ENCODE measurements around the gene PLD2. TPM values are rescaled to one million over a fixed set of nuclear protein-coding genes. Genes with fewer than 3 reads are reported as not detected.
"Not testable (repeated sequence)": the region's sequence is repeated elsewhere in the genome, so short reads cannot be mapped to it uniquely, and the experiment has no call there.

The PLD2 gene
- total RNA-seq, 2 donors from 2014 or later: 25.7 to 41.5 TPM

- DNase-seq (no peak), ATAC-seq (no peak)
- no peaks in the 10 kb centered on the region for H3K9me3 ChIP-seq
- H3K36me3 ChIP-seq (replicated peaks in 1 of 2; ENCODE audit: insufficient read depth in 1 of 2, low read depth in 2 of 2): peaks cover 0 to 2% of the 10 kb centered on the region in 2 donors
- intact Hi-C loops (cut with DNase I): no loop called here
- 76 to 81% methylated on average over 4 to 12 of the region's 12 CpGs for WGBS, 2 donors
- no peak overlapping the region for H3K27ac ChIP-seq
- H3K4me1 ChIP-seq: no peaks in the 10 kb centered on the region
- no peaks in the 10 kb centered on the region for H3K27me3 ChIP-seq
- no peak overlapping the region for H3K4me3 ChIP-seq
- TF ChIP-seq CTCF (IDR thresholded peaks at IDR 0.05) (no peak), POLR2A (IDR thresholded peaks at IDR 0.05) (no peak)
Observed at GRCh38 chr17:4818276-4818675, 11.3 kb downstream of the PLD2 start.

- Histone ChIP-seq H3K4me3 (no peak overlapping the region), H3K9me3 (no peaks in the 10 kb centered on the region), H3K27me3 (no peaks in the 10 kb centered on the region), H3K4me1 (no peaks in the 10 kb centered on the region), H3K36me3 (replicated peaks in 1 of 2; ENCODE audit: insufficient read depth in 1 of 2, low read depth in 2 of 2) (no peaks in the 10 kb centered on the region), H3K27ac (no peak overlapping the region)
- no peak for DNase-seq
- intact Hi-C loops (cut with DNase I): no loop called here
- 89 to 94% methylated on average over 3 of the region's 3 CpGs for WGBS, 2 donors
- ATAC-seq: no peak
- no peak for TF ChIP-seq CTCF (IDR thresholded peaks at IDR 0.05)
- peak in 1 of 3 donors; percentile 3 for TF ChIP-seq POLR2A (IDR thresholded peaks at IDR 0.05)
Observed at GRCh38 chr17:4822835-4823234, 15.9 kb downstream of the PLD2 start.

- Histone ChIP-seq H3K36me3 (replicated peaks in 1 of 2; ENCODE audit: insufficient read depth in 1 of 2, low read depth in 2 of 2) (no peaks in the 10 kb centered on the region), H3K9me3 (no peaks in the 10 kb centered on the region), H3K4me3 (no peak overlapping the region), H3K4me1 (no peaks in the 10 kb centered on the region), H3K27me3 (no peaks in the 10 kb centered on the region), H3K27ac (no peak overlapping the region)
- TF ChIP-seq CTCF (IDR thresholded peaks at IDR 0.05) (no peak), POLR2A (IDR thresholded peaks at IDR 0.05) (no peak)
- DNase-seq (no peak), ATAC-seq (no peak)
- intact Hi-C loops (cut with DNase I): no loop called here
- 45 to 57% methylated on average over 10 to 12 of the region's 12 CpGs for WGBS, 2 donors
Observed at GRCh38 chr17:4823373-4824089, 16.6 kb downstream of the PLD2 start.

GRCh38 chr17:4827399-4827798, 20.4 kb downstream of the PLD2 start:
- 74 to 77% methylated on average over 8 of the region's 8 CpGs for WGBS, 2 donors
- intact Hi-C loops (cut with DNase I): no loop called here
- ATAC-seq: no peak

GRCh38 chr17:4832829-4833177, 25.9 kb downstream of the PLD2 start:
- H3K36me3 ChIP-seq (replicated peaks in 1 of 2; ENCODE audit: insufficient read depth in 1 of 2, low read depth in 2 of 2); intact Hi-C loops (cut with DNase I); H3K9me3 ChIP-seq; DNase-seq; H3K27me3 ChIP-seq: not testable (repeated sequence)
- 0% methylated on average over 7 to 10 of the region's 17 CpGs for WGBS, 2 donors
- peak overlapping the region in 1 of 2 donors; percentile 71 for H3K4me3 ChIP-seq
- peaks cover 38% of the 10 kb centered on the region for H3K4me1 ChIP-seq
- peak overlapping the region; percentile 78 to 96 (median 96) for H3K27ac ChIP-seq
- ATAC-seq: peak; percentile 14

More at GRCh38 chr17:4827399-4827798, 20.4 kb downstream of the PLD2 start:
- TF ChIP-seq CTCF (IDR thresholded peaks at IDR 0.05) (no peak), POLR2A (IDR thresholded peaks at IDR 0.05) (no peak)
- no peaks in the 10 kb centered on the region for H3K36me3 ChIP-seq (replicated peaks in 1 of 2; ENCODE audit: insufficient read depth in 1 of 2, low read depth in 2 of 2)
- H3K9me3 ChIP-seq: no peaks in the 10 kb centered on the region
- DNase-seq: no peak
- no peak overlapping the region for H3K4me3 ChIP-seq
- no peaks in the 10 kb centered on the region for H3K27me3 ChIP-seq
- H3K27ac ChIP-seq: no peak overlapping the region
- H3K4me1 ChIP-seq: no peaks in the 10 kb centered on the region

All from body of pancreas (tissue), 4 donors.